Erythroblast (primary cell): ENCODE measurements around the gene CD248.

Experiments
- DNase-seq, 2 experiments: peaks; one replicate each; lab custom pipeline; 2025; lab: John Stamatoyannopoulos, UW
- GATA1 ChIP-seq: IDR thresholded peaks from 2 replicates; pipeline ENCODE4 v1.6.1; 2011; ENCODE audit warnings: low read depth, mild to moderate bottlenecking, control low read depth, low read length, moderate library complexity
- POLR2A ChIP-seq: IDR thresholded peaks from 2 replicates; pipeline ENCODE4 v1.6.1; 2011; ENCODE audit warnings: mild to moderate bottlenecking, low read length

Gene CD248

DNA sequence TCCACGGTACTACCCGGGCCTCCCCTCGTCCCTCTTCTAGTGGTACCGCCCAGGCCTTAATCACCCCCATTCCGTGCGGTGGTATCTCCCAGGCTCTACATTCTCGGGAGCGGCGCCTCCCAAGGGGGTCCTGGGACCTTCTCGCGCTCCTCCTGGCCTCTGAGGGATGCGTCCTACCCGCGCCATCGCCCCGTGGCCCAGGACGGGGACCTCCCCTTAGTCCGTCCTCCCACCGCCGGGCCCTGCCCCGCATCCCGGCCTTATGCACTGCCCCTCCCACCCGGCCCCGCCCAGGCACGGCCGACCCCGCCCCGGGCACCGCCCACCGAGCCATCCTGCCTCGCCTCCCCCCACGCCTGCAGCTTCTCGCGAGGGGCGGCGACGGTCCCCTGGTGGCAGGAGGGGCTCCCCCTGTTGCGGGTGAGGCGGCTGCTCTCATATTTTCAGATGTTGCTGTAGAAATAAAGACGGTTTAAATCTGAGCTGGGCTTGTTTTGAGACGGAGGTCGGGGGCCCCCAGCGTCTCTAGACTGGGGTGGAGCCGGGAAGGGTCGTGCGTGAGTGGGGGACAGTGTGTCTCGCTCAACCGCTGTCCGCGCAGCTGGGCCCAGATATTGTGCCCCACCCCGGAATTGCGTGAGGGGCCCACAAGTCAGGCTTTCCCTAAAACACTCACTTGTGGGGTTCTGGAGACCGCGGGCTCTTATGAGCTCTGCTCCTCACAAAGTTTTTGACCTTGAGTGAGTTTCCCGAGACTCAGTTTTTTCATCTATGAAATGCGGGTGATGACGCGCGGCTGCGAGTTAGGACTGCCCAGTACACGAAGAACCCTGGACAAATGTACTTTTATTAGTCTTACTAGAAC lies 49.2 kb downstream of the CD248 start:
- TF ChIP-seq GATA1 (no peak), POLR2A (no peak)
- peak; percentile 90 to 92 for DNase-seq

DNA sequence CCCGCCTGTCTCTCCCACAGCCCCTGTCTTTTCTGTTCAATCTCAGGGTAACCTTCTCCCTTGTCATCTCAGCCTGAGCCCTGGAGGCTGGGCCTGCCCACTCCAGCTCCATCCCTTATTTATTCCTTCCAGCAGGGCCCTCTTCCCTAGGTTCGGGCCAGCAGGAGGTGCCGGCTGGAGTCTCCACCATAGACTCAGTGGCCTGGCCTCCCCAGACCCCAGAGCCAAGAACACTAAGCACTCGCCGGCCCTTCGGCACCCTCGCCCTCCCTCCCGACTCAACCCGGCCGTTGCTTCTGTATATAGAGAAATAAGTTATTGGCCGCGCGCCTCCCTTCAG lies 49.8 kb downstream of the CD248 start:
- DNase-seq: no peak
- no peak for TF ChIP-seq POLR2A
- no peak for TF ChIP-seq GATA1

GRCh38 chr11:66266378-66267038 lies 50.3 kb downstream of the CD248 start:
- DNase-seq: no peak
- TF ChIP-seq GATA1 (no peak), POLR2A (no peak)

- DNase-seq: no peak
- no peak for TF ChIP-seq GATA1
- no peak for TF ChIP-seq POLR2A
Measured at GRCh38 chr11:66265531-66266377, 51.1 kb downstream of the CD248 start.

GRCh38 chr11:66264914-66265313 lies 51.9 kb downstream of the CD248 start:
- no peak for TF ChIP-seq POLR2A
- TF ChIP-seq GATA1: no peak
- DNase-seq: peak in 1 of 2 experiments; percentile 43
